Astrocyte of the hippocampus (primary cell): ENCODE measurements around the gene TFEB.

Experiments used
- DNase-seq: peaks from one replicate; pipeline ENCODE4 v3.0.0; 2011; ENCODE audit warnings: low read depth, low spot score

Gene TFEB

GRCh38 chr6:41653691-41654090 lies 81.7 kb downstream of the TFEB start:
- DNase-seq = no peak

- no peak for DNase-seq
Measured at GRCh38 chr6:41652866-41653652, 82.3 kb downstream of the TFEB start.

- DNase-seq = no peak
Measured at GRCh38 chr6:41651962-41652657, 83.3 kb downstream of the TFEB start.

- no peak for DNase-seq
Measured at GRCh38 chr6:41651246-41651961, 84.0 kb downstream of the TFEB start.

- no peak for DNase-seq
Measured at GRCh38 chr6:41650120-41650519, 85.3 kb downstream of the TFEB start.

- DNase-seq = no peak
Measured at GRCh38 chr6:41649596-41649995, 85.8 kb downstream of the TFEB start.

- no peak for DNase-seq
Measured at GRCh38 chr6:41648921-41649320, 86.5 kb downstream of the TFEB start.

- DNase-seq = no peak
Measured at GRCh38 chr6:41648070-41648585, 87.3 kb downstream of the TFEB start.

- peak; percentile 33 for DNase-seq
Measured at GRCh38 chr6:41647061-41647511, 88.3 kb downstream of the TFEB start.

GRCh38 chr6:41646026-41646795 lies 89.2 kb downstream of the TFEB start:
- DNase-seq = no peak

- DNase-seq = no peak
Measured at GRCh38 chr6:41645007-41645618, 90.3 kb downstream of the TFEB start.

GRCh38 chr6:41644297-41644879 lies 91.0 kb downstream of the TFEB start:
- DNase-seq = no peak

GRCh38 chr6:41643899-41644269 lies 91.5 kb downstream of the TFEB start:
- no peak for DNase-seq

GRCh38 chr6:41642960-41643898 lies 92.2 kb downstream of the TFEB start:
- DNase-seq = no peak

GRCh38 chr6:41642090-41642959 lies 93.1 kb downstream of the TFEB start:
- DNase-seq = no peak

GRCh38 chr6:41641352-41641925 lies 94.0 kb downstream of the TFEB start:
- DNase-seq = no peak

- peak; percentile 88 for DNase-seq
Measured at GRCh38 chr6:41640426-41640825, 95.0 kb downstream of the TFEB start.

GRCh38 chr6:41639809-41640371 lies 95.5 kb downstream of the TFEB start:
- DNase-seq = peak; percentile 53
